Sigmoid colon (tissue), 7 donors: ENCODE measurements around the gene DNAH6. TPM values are rescaled to one million over a fixed set of nuclear protein-coding genes. Genes with fewer than 3 reads are reported as not detected.

Experiments
- DNase-seq: peaks from one replicate; pipeline ENCODE4 v3.0.0-alpha.2; 2019
- H3K27ac ChIP-seq, 4 donors: fragments of 200-600 bp; sonication (generic); one replicate each; pipeline ENCODE4 v1.5.1; 2016 to 2019; ENCODE audit warnings: mild to moderate bottlenecking in 1 of 4
- H3K27me3 ChIP-seq, 3 donors: fragments of 200-600 bp; sonication (generic); one replicate each; pipeline ENCODE4 v1.5.1; 2019; ENCODE audit warnings: mild to moderate bottlenecking in 1 of 3
- H3K36me3 ChIP-seq, 4 donors: fragments of 200-600 bp; sonication (generic); one replicate each; pipeline ENCODE4 v1.5.1; 2016 to 2019
- H3K4me1 ChIP-seq, 4 donors: fragments of 200-600 bp; sonication (generic); one replicate each; pipeline ENCODE4 v1.5.1; 2017 to 2019
- H3K4me3 ChIP-seq, 4 donors: fragments of 200-600 bp; sonication (generic); one replicate each; pipeline ENCODE4 v1.5.1; 2017 to 2019; ENCODE audit warnings: mild to moderate bottlenecking in 2 of 4, moderate library complexity in 1 of 4
- H3K9me3 ChIP-seq, 4 donors: fragments of 200-600 bp in 3 of 4; sonication (generic) in 3 of 4; one replicate each; pipeline versions ENCODE4 v1.5.1 to v1.6.1; 2013 to 2019
- CTCF ChIP-seq, 4 experiments: fragments of 450-650 bp in 3 of 4; fragments of 200-600 bp in 1 of 4; IDR thresholded peaks; one replicate each; pipeline ENCODE4 v1.5.1; 2016 to 2019; ENCODE audit warnings: antibody characterized with exemption in 4 of 4, mild to moderate bottlenecking in 3 of 4, moderate library complexity in 2 of 4
- EP300 ChIP-seq, 4 donors: sonication (generic); formaldehyde crosslinking; IDR thresholded peaks; one replicate each; pipeline ENCODE4 v1.6.1; 2017; ENCODE audit warnings: antibody characterized with exemption in 4 of 4
- POLR2A ChIP-seq, 2 donors: fragments of 450-650 bp; IDR thresholded peaks; one replicate each; pipeline ENCODE4 v1.6.1; 2016; ENCODE audit warnings: antibody characterized with exemption in 2 of 2, mild to moderate bottlenecking in 2 of 2, moderate library complexity in 2 of 2
- POLR2AphosphoS5 ChIP-seq, 4 donors: sonication (generic); formaldehyde crosslinking; IDR thresholded peaks; one replicate each; pipeline ENCODE4 v1.6.1; 2017; ENCODE audit warnings: antibody characterized with exemption in 4 of 4
- WGBS, 2 donors: extraction: QIAGEN DNeasy Blood & Tissue Kit; methylation state at CpG; one replicate each; pipeline ENCODE4 v1.1.7; 2013; 5-methylcytosine and 5-hydroxymethylcytosine counted together
- intact Hi-C: fragments of 100-400 bp; cut with DNase I; formaldehyde crosslinking; loops from one replicate; pipeline ENCODE4 v1.15.1; 2023
- polyA plus RNA-seq, 3 donors: library from polyadenylated mRNA; stranded (reverse); fragments of 200-250 nt; gene quantifications; one replicate each; pipeline ENCODE4 v1.2.3, GENCODE V29; 2013
- total RNA-seq, 4 donors: library from RNA; depleted of rRNA; stranded (reverse); fragments of >200 nt; gene quantifications; one replicate each; pipeline ENCODE4 v1.1.0, GENCODE V29; 2016
- donor health status: healthy with polysubstance abuse.
- donor health status: Bipolar disorder and iron deficiency.
- donor health status: healthy.

DNAH6 gene
- total and polyA plus RNA-seq, 7 donors = 0.20 to 0.55 (median 0.36) TPM; not detected in 2

- H3K4me1 ChIP-seq = no peaks in the 10 kb centered on the region
- H3K9me3 ChIP-seq = no peaks in the 10 kb centered on the region
- no peak for TF ChIP-seq CTCF (IDR thresholded peaks at IDR 0.05)
- TF ChIP-seq POLR2AphosphoS5 (IDR thresholded peaks at IDR 0.05) = no peak
- no peak for TF ChIP-seq POLR2A (IDR thresholded peaks at IDR 0.05)
- no peak for TF ChIP-seq EP300 (IDR thresholded peaks at IDR 0.05)
- no peak overlapping the region for H3K27ac ChIP-seq
- no peak overlapping the region for H3K4me3 ChIP-seq
- H3K27me3 ChIP-seq = no peaks in the 10 kb centered on the region
- WGBS, 2 donors = 86 to 93% methylated on average over 1 of the region's 1 CpG
- no peaks in the 10 kb centered on the region for H3K36me3 ChIP-seq
- intact Hi-C loops = no loop called here
- no peak for DNase-seq
These were observed 33.0 kb upstream of the DNAH6 start for GRCh38 chr2:84483320-84483719.

- DNase-seq = no peak
- Histone ChIP-seq H3K4me1 (no peaks in the 10 kb centered on the region), H3K9me3 (no peaks in the 10 kb centered on the region), H3K4me3 (no peak overlapping the region), H3K27me3 (no peaks in the 10 kb centered on the region), H3K27ac (no peak overlapping the region), H3K36me3 (no peaks in the 10 kb centered on the region)
- intact Hi-C loops = no loop called here
- 25 to 64% methylated on average over 2 of the region's 2 CpGs for WGBS, 2 donors
- no peak for TF ChIP-seq CTCF (IDR thresholded peaks at IDR 0.05)
- TF ChIP-seq EP300 (IDR thresholded peaks at IDR 0.05) = no peak
- TF ChIP-seq POLR2AphosphoS5 (IDR thresholded peaks at IDR 0.05) = no peak
- TF ChIP-seq POLR2A (IDR thresholded peaks at IDR 0.05) = no peak
These were observed 29.7 kb upstream of the DNAH6 start for GRCh38 chr2:84486441-84487115.

- Histone ChIP-seq H3K27me3 (no peaks in the 10 kb centered on the region), H3K36me3 (no peaks in the 10 kb centered on the region), H3K4me1 (no peaks in the 10 kb centered on the region), H3K4me3 (no peak overlapping the region), H3K9me3 (no peaks in the 10 kb centered on the region), H3K27ac (no peak overlapping the region)
- no peak for TF ChIP-seq POLR2AphosphoS5 (IDR thresholded peaks at IDR 0.05)
- no peak for TF ChIP-seq POLR2A (IDR thresholded peaks at IDR 0.05)
- no peak for TF ChIP-seq EP300 (IDR thresholded peaks at IDR 0.05)
- TF ChIP-seq CTCF (IDR thresholded peaks at IDR 0.05) = no peak
- DNase-seq = no peak
- 32 to 63% methylated on average over 3 of the region's 3 CpGs for WGBS, 2 donors
- intact Hi-C loops = no loop called here
These were observed 28.9 kb upstream of the DNAH6 start for GRCh38 chr2:84487298-84487996.

- intact Hi-C loops = loop anchor here (5.0 kb wide), 2 partner anchors 141 to 436 kb away; no protein-coding TSS in a partner anchor
- Histone ChIP-seq H3K4me1 (no peaks in the 10 kb centered on the region), H3K36me3 (no peaks in the 10 kb centered on the region), H3K9me3 (no peaks in the 10 kb centered on the region), H3K27ac (no peak overlapping the region), H3K4me3 (no peak overlapping the region), H3K27me3 (no peaks in the 10 kb centered on the region)
- DNase-seq = no peak
- WGBS, 2 donors = 44 to 78% methylated on average over 2 of the region's 2 CpGs
- TF ChIP-seq POLR2A (IDR thresholded peaks at IDR 0.05) (no peak), POLR2AphosphoS5 (IDR thresholded peaks at IDR 0.05) (no peak), CTCF (IDR thresholded peaks at IDR 0.05) (no peak)
These were observed 25.0 kb upstream of the DNAH6 start for GRCh38 chr2:84491256-84491655.
